GM23248 (cell line): ENCODE data around the gene C3orf38. TPM values are rescaled to one million over a fixed set of nuclear protein-coding genes. Genes with fewer than 3 reads are reported as not detected.
"Not testable (repeated sequence)": the region's sequence is repeated elsewhere in the genome, so short reads cannot be mapped to it uniquely, and the experiment has no call there.

ENCODE experiments used
- DNase-seq: peaks from one replicate; pipeline ENCODE4 v3.0.0-alpha.2; 2015
- H2AFZ ChIP-seq: fragments of 200-600 bp; sonication (generic); 2 replicates; pipeline ENCODE4 v1.6.1; 2016; ENCODE audit warnings: antibody characterized with exemption
- H3F3A ChIP-seq: fragments of 200-600 bp; sonication (generic); 2 replicates; pipeline ENCODE4 v1.6.1; 2016; ENCODE audit warnings: mild to moderate bottlenecking, antibody characterized with exemption, mixed run types; ENCODE audit not compliant: insufficient read depth
- H3K27ac ChIP-seq: fragments of 200-600 bp; sonication (generic); 2 replicates; pipeline ENCODE4 v1.5.1; 2016; ENCODE audit warnings: mild to moderate bottlenecking
- H3K27me3 ChIP-seq: fragments of 200-600 bp; sonication (generic); replicated peaks from 2 replicates; pipeline ENCODE4 v1.6.1; 2016; ENCODE audit warnings: mild to moderate bottlenecking; ENCODE audit not compliant: insufficient read depth
- H3K36me3 ChIP-seq: fragments of 200-600 bp; sonication (generic); 2 replicates; pipeline ENCODE4 v1.6.1; 2016; ENCODE audit warnings: low read depth, mild to moderate bottlenecking
- H3K4me1 ChIP-seq: fragments of 200-600 bp; sonication (generic); 2 replicates; pipeline ENCODE4 v1.6.1; 2016; ENCODE audit warnings: mild to moderate bottlenecking; ENCODE audit not compliant: insufficient read depth
- H3K4me2 ChIP-seq: fragments of 200-600 bp; sonication (generic); one replicate; pipeline ENCODE4 v1.6.1; 2016; ENCODE audit warnings: mild to moderate bottlenecking; ENCODE audit not compliant: unreplicated experiment
- H3K4me3 ChIP-seq: fragments of 200-600 bp; sonication (generic); 2 replicates; pipeline ENCODE4 v1.5.1; 2016; ENCODE audit warnings: mild to moderate bottlenecking
- H3K79me2 ChIP-seq: fragments of 200-600 bp; sonication (generic); 2 replicates; pipeline ENCODE4 v1.6.1; 2016; ENCODE audit warnings: mild to moderate bottlenecking; ENCODE audit not compliant: insufficient read depth
- H3K9ac ChIP-seq: fragments of 200-600 bp; sonication (generic); 2 replicates; pipeline ENCODE4 v1.6.1; 2016; ENCODE audit warnings: mild to moderate bottlenecking
- H3K9me2 ChIP-seq: fragments of 200-600 bp; sonication (generic); 2 replicates; pipeline ENCODE4 v1.6.1; 2016; ENCODE audit warnings: mixed run types, mild to moderate bottlenecking, moderate library complexity; ENCODE audit not compliant: insufficient read depth
- H3K9me3 ChIP-seq: fragments of 200-600 bp; sonication (generic); one replicate; pipeline ENCODE4 v1.6.1; 2017; ENCODE audit warnings: low read depth
- H4K20me1 ChIP-seq: fragments of 200-600 bp; sonication (generic); 2 replicates; pipeline ENCODE4 v1.6.0; 2016; ENCODE audit not compliant: insufficient read depth
- EZH2 ChIP-seq: fragments of 200-600 bp; sonication (generic); IDR thresholded peaks from 2 replicates; pipeline ENCODE4 v1.6.1; 2018; ENCODE audit warnings: antibody characterized with exemption, mild to moderate bottlenecking; ENCODE audit not compliant: insufficient read depth, poor library complexity, severe bottlenecking
- EZH2phosphoT487 ChIP-seq: fragments of 200-600 bp; sonication (generic); IDR thresholded peaks from 2 replicates; pipeline ENCODE4 v1.6.1; 2018; ENCODE audit warnings: antibody characterized with exemption, moderate library complexity, mild to moderate bottlenecking, low read depth; ENCODE audit not compliant: insufficient read depth
- WGBS, 2 experiments: methylation state at CpG; one replicate each; pipeline ENCODE4 v1.1.6; 2015 to 2017; ENCODE audit warnings: low lambda C conversion rate in 2 of 2, low coverage in 1 of 2; ENCODE audit errors: missing lambda C conversion rate in 2 of 2; 5-methylcytosine and 5-hydroxymethylcytosine counted together
- in situ Hi-C: fragments of 300-500 bp; cut with MboI; formaldehyde crosslinking; loops from 2 replicates; pipeline ENCODE4 v1.15.0; 2020
- polyA plus RNA-seq: library from polyadenylated mRNA; unstranded; fragments of >200 nt; fragmentation: Nextera tagmentation; extraction: Ambion mirVana; gene quantifications from 2 replicates; pipeline ENCODE4 v1.2.1, GENCODE V29; 2016
- total RNA-seq: library from RNA; depleted of rRNA; stranded (reverse); fragments of >200 nt; shearing (Covaris generic); gene quantifications from 2 replicates; pipeline ENCODE4 v1.2.3, GENCODE V29; 2014

C3orf38 gene
- total and polyA plus RNA-seq, 2 experiments from 2014 or later = 24.9 to 26.8 TPM

DNA sequence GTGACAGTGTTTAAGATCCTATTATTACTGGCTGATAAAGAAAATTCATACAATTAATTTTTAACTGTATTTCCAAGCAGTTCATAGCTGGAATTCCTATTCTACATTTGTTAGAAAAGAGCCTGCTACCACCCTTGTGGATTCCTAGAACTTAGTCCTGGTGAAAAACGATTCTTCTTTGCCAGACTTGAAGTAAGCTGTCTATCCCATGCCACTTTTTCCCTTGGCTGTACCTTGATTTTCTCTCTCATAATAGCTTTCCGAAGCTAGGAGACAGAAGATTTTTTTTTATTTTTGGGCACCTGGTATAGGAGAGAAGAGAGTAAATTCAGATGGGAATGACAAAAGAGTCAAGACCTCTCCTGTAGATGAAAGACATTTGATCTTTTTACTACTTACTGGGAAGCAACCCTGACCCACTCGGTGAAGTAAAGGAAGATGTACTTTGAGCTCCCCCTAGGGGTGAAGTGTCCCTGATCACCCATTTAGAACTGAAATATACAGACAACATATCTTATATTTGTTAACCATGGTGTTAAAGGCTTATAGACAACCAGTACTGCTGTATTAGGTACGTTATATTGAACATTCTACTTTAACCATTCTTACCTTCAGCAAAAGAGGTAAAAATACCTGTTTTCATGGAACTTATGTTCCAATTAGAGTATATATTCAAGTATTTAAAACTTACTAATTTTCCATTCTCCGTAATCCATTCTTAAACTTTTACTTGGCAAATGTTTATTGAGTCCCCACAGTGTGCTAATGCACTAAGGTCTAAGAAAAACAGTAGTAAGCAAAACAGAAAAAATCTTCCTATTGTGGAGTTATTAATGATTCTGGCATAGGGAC, 36.2 kb upstream of the C3orf38 start:
- peak overlapping the region; percentile 17 for H3K4me2 ChIP-seq
- H4K20me1 ChIP-seq = peaks cover 5% of the 10 kb centered on the region
- H3K9me3 ChIP-seq = no peaks in the 10 kb centered on the region
- TF ChIP-seq EZH2phosphoT487 = no peak
- no peak for TF ChIP-seq EZH2
- DNase-seq = peak; percentile 74
- H3F3A ChIP-seq = peaks cover 15% of the 10 kb centered on the region; the same call in 1 of the 2 replicates
- H3K27ac ChIP-seq = no peak overlapping the region
- in situ Hi-C loops = no loop called here
- peaks cover 9% of the 10 kb centered on the region; the same call in 1 of the 2 replicates for H3K4me1 ChIP-seq
- H3K9me2 ChIP-seq = no peaks in the 10 kb centered on the region
- WGBS, 2 experiments = 25 to 27% methylated on average over 5 of the region's 5 CpGs
- no peaks in the 10 kb centered on the region for H3K27me3 ChIP-seq
- H2AFZ ChIP-seq = no peak overlapping the region; the same call in 1 of the 2 replicates
- H3K36me3 ChIP-seq = peaks cover 3% of the 10 kb centered on the region; the same call in 1 of the 2 replicates
- H3K9ac ChIP-seq = no peak overlapping the region
- H3K4me3 ChIP-seq = no peak overlapping the region
- peaks cover 97% of the 10 kb centered on the region for H3K79me2 ChIP-seq

DNA sequence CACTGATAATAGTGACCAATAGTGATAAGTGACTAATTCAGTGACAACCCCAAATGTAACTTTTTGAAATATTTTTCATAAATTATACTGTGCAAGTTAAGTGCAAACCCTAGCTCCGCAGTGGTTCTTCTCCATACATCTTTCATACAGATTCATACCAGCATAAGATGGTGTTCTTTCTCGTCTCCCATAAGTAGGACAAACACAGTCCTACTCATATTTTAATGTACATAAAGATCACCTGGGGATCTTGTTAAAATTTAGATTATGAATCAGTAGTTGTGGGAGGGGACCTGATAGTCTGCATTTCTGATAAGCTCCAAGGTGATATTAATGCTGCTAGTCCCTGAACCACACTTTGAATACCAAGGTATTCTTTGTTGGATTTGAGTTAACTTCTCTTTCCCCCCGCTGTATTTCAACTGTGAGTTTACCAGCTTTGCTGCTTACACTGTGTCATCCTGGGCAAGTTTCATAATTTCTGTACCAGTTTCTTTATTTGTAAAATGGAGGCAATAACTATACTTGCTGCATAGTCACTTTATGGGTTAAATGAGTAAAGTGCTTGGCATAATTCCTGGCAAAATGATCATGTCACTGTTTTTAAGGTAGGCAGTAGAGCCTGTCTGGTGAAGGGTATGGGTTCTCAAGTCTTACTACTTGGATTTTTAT, 34.7 kb upstream of the C3orf38 start:
- in situ Hi-C loops = no loop called here
- no peak for TF ChIP-seq EZH2phosphoT487
- no peak for TF ChIP-seq EZH2

DNA sequence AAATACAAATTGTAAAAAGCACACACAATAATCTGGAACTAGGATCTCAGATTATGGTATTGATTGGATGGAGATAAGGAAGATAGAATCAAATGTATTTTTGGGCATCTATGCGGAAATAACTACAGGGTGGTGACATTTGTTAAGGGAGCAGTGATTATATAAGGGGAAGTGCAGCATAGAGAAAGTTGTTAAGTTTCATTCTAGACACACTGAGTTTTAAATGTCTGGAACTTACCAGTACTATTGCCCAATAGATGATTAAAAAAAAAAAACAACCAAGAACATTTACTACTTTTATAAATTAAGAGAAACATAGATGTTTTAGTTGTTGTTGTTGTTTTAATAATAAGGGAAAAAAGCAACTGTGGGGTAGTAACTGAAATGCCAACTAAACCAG, 32.1 kb upstream of the C3orf38 start:
- TF ChIP-seq EZH2phosphoT487 = no peak
- TF ChIP-seq EZH2 = no peak
- peaks cover 9% of the 10 kb centered on the region; the same call in 1 of the 2 replicates for H3K36me3 ChIP-seq
- no peak overlapping the region for H3K4me2 ChIP-seq
- WGBS, 2 experiments = 0% methylated on average over 1 of the region's 1 CpG
- DNase-seq = no peak
- H3K27me3 ChIP-seq = no peaks in the 10 kb centered on the region
- H2AFZ ChIP-seq = no peak overlapping the region
- peaks cover 90% of the 10 kb centered on the region for H3K79me2 ChIP-seq
- H3K9me2 ChIP-seq = no peaks in the 10 kb centered on the region
- H3K4me3 ChIP-seq = no peak overlapping the region
- H3K27ac ChIP-seq = no peak overlapping the region
- H3K9me3 ChIP-seq = no peaks in the 10 kb centered on the region
- peaks cover 9% of the 10 kb centered on the region; the same call in 1 of the 2 replicates for H4K20me1 ChIP-seq
- in situ Hi-C loops = no loop called here
- no peaks in the 10 kb centered on the region for H3K4me1 ChIP-seq
- H3F3A ChIP-seq = peaks cover 16% of the 10 kb centered on the region; the same call in 1 of the 2 replicates
- no peak overlapping the region for H3K9ac ChIP-seq

More for the DNA sequence above, 34.7 kb upstream of the C3orf38 start:
- Histone ChIP-seq H3K9ac (no peak overlapping the region), H3K27me3 (no peaks in the 10 kb centered on the region), H3K4me1 (peaks cover 2% of the 10 kb centered on the region; the same call in 1 of the 2 replicates), H3K36me3 (peaks cover 3% of the 10 kb centered on the region; the same call in 1 of the 2 replicates), H4K20me1 (peaks cover 5% of the 10 kb centered on the region), H3K4me3 (no peak overlapping the region), H2AFZ (no peak overlapping the region), H3K9me3 (no peaks in the 10 kb centered on the region), H3F3A (peaks cover 15% of the 10 kb centered on the region; the same call in 1 of the 2 replicates), H3K4me2 (no peak overlapping the region), H3K79me2 (peaks cover 90% of the 10 kb centered on the region), H3K27ac (no peak overlapping the region), H3K9me2 (no peaks in the 10 kb centered on the region)
- 97 to 98% methylated on average over 3 of the region's 3 CpGs for WGBS, 2 experiments
- DNase-seq = no peak

DNA sequence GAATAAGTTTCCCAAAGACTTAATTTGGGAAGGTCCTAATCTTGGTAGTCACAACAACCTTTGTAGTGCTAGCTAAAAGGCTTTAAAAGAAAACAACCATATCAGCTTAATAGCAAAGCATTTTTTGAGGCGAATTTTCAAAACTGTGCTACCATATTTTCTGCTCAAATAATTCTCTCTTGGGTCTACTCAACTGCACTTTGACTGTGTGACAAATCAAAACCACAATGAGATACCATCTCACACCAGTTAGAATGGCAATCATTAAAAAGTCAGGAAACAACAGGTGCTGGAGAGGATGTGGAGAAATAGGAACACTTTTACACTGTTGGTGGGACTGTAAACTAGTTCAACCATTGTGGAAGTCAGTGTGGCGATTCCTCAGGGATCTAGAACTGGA, 31.2 kb upstream of the C3orf38 start:
- H3K9ac ChIP-seq, DNase-seq, H3F3A ChIP-seq, H3K4me3 ChIP-seq, H3K4me1 ChIP-seq, H3K27ac ChIP-seq, H4K20me1 ChIP-seq, H3K9me2 ChIP-seq, H3K27me3 ChIP-seq, H3K9me3 ChIP-seq, H3K36me3 ChIP-seq, H3K4me2 ChIP-seq, H2AFZ ChIP-seq, in situ Hi-C loops: not testable (repeated sequence)
- 93 to 100% methylated on average over 1 of the region's 2 CpGs for WGBS, 2 experiments
- peaks cover 91% of the 10 kb centered on the region for H3K79me2 ChIP-seq
